Stimulated activated naive CD4-positive, alpha-beta T cell (primary cell): Measurements from ENCODE around the gene LRRC71.

ENCODE experiments used
- DNase-seq, 6 experiments: peaks; one replicate each; lab custom pipeline; 2025; lab: John Stamatoyannopoulos, UW

Gene LRRC71

GRCh38 chr1:156892190-156893047 is 28.0 kb upstream of the LRRC71 start:
- peak; percentile 62 to 82 (median 72) for DNase-seq

GRCh38 chr1:156893048-156893953 is 27.1 kb upstream of the LRRC71 start, which contains the start of gene PEAR1:
Gene PEAR1 (plus strand): TSS chr1:156893718. CDS start chr1:156903927, 10,209 bp downstream.
- peak in 2 of 6 experiments; percentile 15 to 39 for DNase-seq

- DNase-seq: no peak
These were observed 26.4 kb upstream of the LRRC71 start for GRCh38 chr1:156894001-156894400.

- no peak for DNase-seq
These were observed 25.5 kb upstream of the LRRC71 start for GRCh38 chr1:156894711-156895454.

- DNase-seq: no peak
These were observed 25.0 kb upstream of the LRRC71 start for GRCh38 chr1:156895455-156895812.

- no peak for DNase-seq
These were observed 24.5 kb upstream of the LRRC71 start for GRCh38 chr1:156895927-156896326.

- no peak for DNase-seq
These were observed 23.9 kb upstream of the LRRC71 start for GRCh38 chr1:156896490-156897033.

- no peak for DNase-seq
These were observed 23.2 kb upstream of the LRRC71 start for GRCh38 chr1:156897078-156897825.

- no peak for DNase-seq
These were observed 22.3 kb upstream of the LRRC71 start for GRCh38 chr1:156898161-156898566.

- no peak for DNase-seq
These were observed 21.3 kb upstream of the LRRC71 start for GRCh38 chr1:156898971-156899664.

GRCh38 chr1:156899956-156900718 is 20.3 kb upstream of the LRRC71 start:
- DNase-seq: no peak

- DNase-seq: no peak
These were observed 19.4 kb upstream of the LRRC71 start for GRCh38 chr1:156900896-156901589.

- DNase-seq: no peak
These were observed 18.9 kb upstream of the LRRC71 start for GRCh38 chr1:156901590-156901900.

- no peak for DNase-seq
These were observed 18.2 kb upstream of the LRRC71 start for GRCh38 chr1:156901966-156902915.

GRCh38 chr1:156903328-156904091 is 16.9 kb upstream of the LRRC71 start:
- DNase-seq: no peak

GRCh38 chr1:156904187-156904959 is 16.1 kb upstream of the LRRC71 start:
- no peak for DNase-seq
